HG02943 (cell line): ENCODE measurements around the gene PRICKLE3.
A peak's percentile ranks its signal among the peaks of the same experiment; 100 is the strongest.
"Not testable (repeated sequence)": the region's sequence is repeated elsewhere in the genome, so short reads cannot be mapped to it uniquely, and the experiment has no call there.

Experiments used
- ATAC-seq: cut with Tn5 transposase; IDR thresholded peaks from one replicate; pipeline ENCODE4 v1.9.1; 2021; ENCODE audit warnings: mild to moderate bottlenecking, low read depth, moderate library complexity; ENCODE audit not compliant: unreplicated experiment

Gene PRICKLE3

GRCh38 chrX:49184294-49185281, 1.6 kb downstream of the PRICKLE3 start:
- no peak for ATAC-seq

GRCh38 chrX:49183701-49184281, 2.4 kb downstream of the PRICKLE3 start:
- no peak for ATAC-seq

GRCh38 chrX:49179358-49179757, 6.8 kb downstream of the PRICKLE3 start:
- no peak for ATAC-seq

GRCh38 chrX:49178537-49178936, 7.6 kb downstream of the PRICKLE3 start:
- no peak for ATAC-seq

- no peak for ATAC-seq
Measured at GRCh38 chrX:49177873-49178480, 8.2 kb downstream of the PRICKLE3 start.

GRCh38 chrX:49177338-49177833, 8.8 kb downstream of the PRICKLE3 start:
- ATAC-seq = no peak

GRCh38 chrX:49176421-49177326, 9.5 kb downstream of the PRICKLE3 start:
- ATAC-seq = no peak

- ATAC-seq = no peak
Measured at GRCh38 chrX:49175435-49176274, 10.5 kb downstream of the PRICKLE3 start.

GRCh38 chrX:49174723-49175122, 11.4 kb downstream of the PRICKLE3 start:
- ATAC-seq = no peak

GRCh38 chrX:49173544-49173943, 12.6 kb downstream of the PRICKLE3 start:
- not testable (repeated sequence) for ATAC-seq

GRCh38 chrX:49172280-49172780, 13.8 kb downstream of the PRICKLE3 start:
- ATAC-seq = peak; percentile 60

GRCh38 chrX:49171752-49172279, 14.4 kb downstream of the PRICKLE3 start, which contains the start of gene PLP2:
TSS of gene PLP2 (plus strand) at chrX:49171898. CDS start at chrX:49172001, 103 bp downstream.
- ATAC-seq = no peak

- ATAC-seq = no peak
Measured at GRCh38 chrX:49167740-49168108, 18.4 kb downstream of the PRICKLE3 start.

- peak; percentile 11 for ATAC-seq
Measured at GRCh38 chrX:49166914-49167739, 19.0 kb downstream of the PRICKLE3 start.

GRCh38 chrX:49165901-49166881, 20.0 kb downstream of the PRICKLE3 start:
- peak; percentile 60 for ATAC-seq

GRCh38 chrX:49164589-49165360, 21.4 kb downstream of the PRICKLE3 start:
- no peak for ATAC-seq
